Measurements from ENCODE around the gene YBX1.

YBX1 gene

DNA sequence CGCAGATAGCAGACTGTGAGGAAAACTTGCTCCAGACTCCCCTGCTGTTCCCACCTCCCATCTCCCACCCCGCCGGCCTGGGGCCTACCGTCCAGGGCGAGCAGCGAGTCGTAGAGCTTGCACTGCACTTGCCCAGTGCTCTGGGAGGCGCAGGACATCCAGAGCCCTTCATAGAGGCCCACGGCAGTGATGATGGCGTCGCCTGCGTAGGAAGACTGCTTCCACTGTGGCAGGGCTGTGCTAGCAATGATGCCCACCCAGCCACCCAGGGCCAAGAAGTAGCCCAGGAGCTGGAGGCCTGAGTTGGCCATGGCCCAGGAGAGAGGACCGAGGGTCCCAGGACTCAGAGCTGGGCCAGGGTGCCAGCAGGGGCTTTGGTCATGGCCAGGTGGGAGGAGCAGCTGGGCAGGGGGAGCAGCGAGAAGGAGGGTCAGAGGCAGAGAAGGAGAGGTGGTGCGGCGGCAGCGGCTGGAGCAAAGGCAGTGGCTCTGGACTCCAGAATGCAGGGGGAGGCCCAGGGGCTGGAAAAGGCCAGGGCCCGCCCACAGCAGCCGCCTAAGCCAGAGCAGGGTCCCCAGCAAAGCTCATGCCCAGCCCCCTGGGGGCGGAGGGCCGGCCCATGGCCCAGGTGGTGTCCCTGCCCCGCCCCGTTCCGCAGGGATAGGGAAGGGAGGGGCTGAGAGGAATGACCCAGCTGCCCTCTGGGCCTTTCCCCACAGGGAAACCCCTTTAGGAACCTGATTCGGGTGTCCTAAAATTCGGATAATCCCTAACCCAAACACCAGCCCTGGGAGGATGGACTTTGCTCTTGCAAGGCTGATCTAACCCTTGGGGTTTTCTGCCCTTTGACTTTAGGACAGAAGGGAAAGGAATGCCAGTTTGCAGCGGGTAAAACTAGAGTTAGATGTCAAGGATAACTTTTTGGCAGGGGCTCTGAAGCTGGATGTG, 57.8 kb downstream of the YBX1 start, which contains the start of gene CLDN19:
Gene CLDN19, minus strand, starts transcription at position 484 of the 948 bp plus-strand sequence. Its CDS starts 173 bp downstream, at position 311.
- CTCF ChIA-PET: no interaction called here
- POLR2A ChIA-PET: no interaction called here
- DNase-seq (ENCODE audit: extremely low spot score): no peak
- TF ChIP-seq CTCF (IDR thresholded peaks at IDR 0.05; ENCODE audit: control extremely low read depth, extremely low read depth, low read depth, missing control alignments): no peak

GRCh38 chr1:42740851-42741580, 58.8 kb downstream of the YBX1 start:
- CTCF ChIA-PET: no interaction called here

GRCh38 chr1:42741706-42742105, 59.5 kb downstream of the YBX1 start:
- ChIA-PET POLR2A (no interaction called here), CTCF (no interaction called here)
- TF ChIP-seq CTCF (IDR thresholded peaks at IDR 0.05; ENCODE audit: control extremely low read depth, extremely low read depth, low read depth, missing control alignments): no peak
- no peak for DNase-seq (ENCODE audit: extremely low spot score)

More at GRCh38 chr1:42740851-42741580, 58.8 kb downstream of the YBX1 start:
- no peak for DNase-seq (ENCODE audit: extremely low spot score)
- TF ChIP-seq CTCF (IDR thresholded peaks at IDR 0.05; ENCODE audit: control extremely low read depth, extremely low read depth, low read depth, missing control alignments): no peak
- POLR2A ChIA-PET: no interaction called here

- TF ChIP-seq CTCF (IDR thresholded peaks at IDR 0.05; ENCODE audit: control extremely low read depth, extremely low read depth, low read depth, missing control alignments): no peak
- CTCF ChIA-PET: no interaction called here
- DNase-seq (ENCODE audit: extremely low spot score): no peak
- POLR2A ChIA-PET: no interaction called here
Observed at GRCh38 chr1:42742141-42742540, 59.9 kb downstream of the YBX1 start.

DNA sequence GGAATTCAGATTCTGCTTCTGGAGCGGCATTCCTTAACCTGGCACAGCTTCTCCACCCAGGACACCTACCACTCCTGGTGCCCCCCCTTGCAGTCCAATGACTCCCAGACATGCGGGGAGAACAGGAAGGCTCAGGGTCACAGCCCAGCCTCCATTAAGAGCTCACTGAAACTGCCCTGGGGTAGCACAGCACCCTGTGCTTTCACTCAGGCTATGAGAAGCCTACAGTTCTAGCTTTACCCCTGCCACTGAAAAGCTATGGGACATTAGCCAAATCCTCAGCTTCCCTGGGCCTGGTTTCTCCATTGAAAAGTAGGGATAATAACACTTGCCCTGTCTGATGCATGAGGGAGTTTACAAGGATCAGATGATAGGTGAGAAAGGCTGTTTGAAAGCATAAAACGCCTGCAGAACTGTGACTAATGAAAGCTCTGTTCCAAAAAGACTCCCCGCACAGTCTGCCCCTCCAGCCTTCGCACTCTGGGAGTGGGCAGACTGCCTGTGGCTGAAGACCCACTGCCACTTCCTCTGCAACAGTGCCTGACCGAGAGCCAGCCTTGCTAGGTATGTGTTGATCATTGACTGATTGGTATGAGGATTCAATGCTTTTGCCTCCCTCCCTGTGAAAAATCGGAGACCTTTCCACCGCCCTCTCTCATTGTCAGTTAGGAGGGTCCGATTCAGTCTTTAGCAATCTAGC, 60.5 kb downstream of the YBX1 start:
- CTCF ChIA-PET: no interaction called here
- TF ChIP-seq CTCF (IDR thresholded peaks at IDR 0.05; ENCODE audit: control extremely low read depth, extremely low read depth, low read depth, missing control alignments): no peak
- POLR2A ChIA-PET: no interaction called here
- DNase-seq (ENCODE audit: extremely low spot score): no peak
